Large intestine (tissue), 3 donors: ENCODE data around the gene MERTK. TPM values are rescaled to one million over a fixed set of nuclear protein-coding genes. Genes with fewer than 3 reads are reported as not detected.

Experiments used
- DNase-seq, 2 donors: peaks; one replicate each; pipeline versions ENCODE4 v3.0.0 to v3.0.0-alpha.2; 2013
- H3K27ac ChIP-seq: one replicate; pipeline ENCODE4 v1.5.1; 2013; ENCODE audit warnings: low read length
- H3K27me3 ChIP-seq: 2 replicates; pipeline ENCODE4 v1.6.1; 2013; ENCODE audit warnings: low read length; ENCODE audit not compliant: control insufficient read depth, insufficient read depth
- H3K36me3 ChIP-seq: 2 replicates; pipeline ENCODE4 v1.6.1; 2013; ENCODE audit warnings: low read length; ENCODE audit not compliant: control insufficient read depth, insufficient read depth
- H3K4me1 ChIP-seq: one replicate; pipeline ENCODE4 v1.6.1; 2013; ENCODE audit warnings: low read length; ENCODE audit not compliant: control insufficient read depth, insufficient read depth
- H3K4me3 ChIP-seq: one replicate; pipeline ENCODE4 v1.5.1; 2013; ENCODE audit warnings: low read length
- H3K9me3 ChIP-seq: one replicate; pipeline ENCODE4 v1.6.1; 2013; ENCODE audit warnings: mild to moderate bottlenecking, low read depth, low read length, moderate library complexity; ENCODE audit not compliant: control insufficient read depth
- WGBS: methylation state at CpG from one replicate; pipeline ENCODE4 v1.1.5; 2013; ENCODE audit warnings: low lambda C conversion rate; ENCODE audit not compliant: insufficient coverage; 5-methylcytosine and 5-hydroxymethylcytosine counted together
- polyA plus RNA-seq: library from polyadenylated mRNA; unstranded; fragments of 120-200 nt; gene quantifications from one replicate; pipeline ENCODE4 v1.2.1, GENCODE V29; 2013

Gene MERTK
- polyA plus RNA-seq, 1 donor = 8.7 TPM

DNA sequence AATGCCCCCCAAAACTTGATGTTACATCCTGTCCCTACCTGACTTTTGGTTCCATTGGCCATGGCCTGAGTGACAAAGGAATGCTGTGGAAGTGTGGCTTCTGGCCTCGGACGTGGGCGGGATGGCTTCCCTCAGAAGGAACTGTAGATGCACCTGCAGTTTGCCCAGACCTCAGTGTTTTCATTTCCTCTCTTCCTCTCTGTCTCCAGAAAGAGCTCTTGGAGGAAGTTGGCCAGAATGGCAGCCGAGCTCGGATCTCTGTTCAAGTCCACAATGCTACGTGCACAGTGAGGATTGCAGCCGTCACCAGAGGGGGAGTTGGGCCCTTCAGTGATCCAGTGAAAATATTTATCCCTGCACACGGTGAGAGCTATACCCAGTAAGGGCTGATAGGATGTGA, 95.6 kb downstream of the MERTK start:
- Histone ChIP-seq H3K4me3 (no peak overlapping the region), H3K27me3 (no peaks in the 10 kb centered on the region), H3K4me1 (peaks cover 14% of the 10 kb centered on the region), H3K27ac (no peak overlapping the region), H3K9me3 (no peaks in the 10 kb centered on the region), H3K36me3 (peaks cover 12% of the 10 kb centered on the region)
- no CpG with 5 or more reads among the region's 8 CpGs for WGBS
- no peak for DNase-seq

DNA sequence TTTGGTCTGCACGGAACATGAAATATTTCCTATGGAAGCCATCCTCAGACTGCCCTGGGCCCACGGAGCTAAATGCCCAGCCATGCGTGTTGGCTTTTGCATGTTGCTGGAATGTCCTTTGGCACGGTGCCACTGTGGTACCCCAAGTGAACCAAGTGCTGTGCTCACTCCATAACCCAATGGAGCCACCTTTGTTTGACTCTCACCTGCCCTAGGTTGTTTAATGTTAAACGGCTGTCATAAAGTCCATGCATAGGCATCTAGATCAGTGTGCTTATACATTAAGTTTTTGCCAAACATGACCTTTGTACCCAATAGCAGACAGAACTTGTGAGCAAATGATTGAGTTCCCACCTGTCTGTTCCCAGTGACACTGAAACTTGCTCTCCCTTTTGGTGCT, 96.7 kb downstream of the MERTK start:
- Histone ChIP-seq H3K4me3 (no peak overlapping the region), H3K27me3 (no peaks in the 10 kb centered on the region), H3K27ac (peak overlapping the region; percentile 54), H3K36me3 (peaks cover 17% of the 10 kb centered on the region), H3K4me1 (peaks cover 14% of the 10 kb centered on the region), H3K9me3 (no peaks in the 10 kb centered on the region)
- peak; percentile 68 to 89 for DNase-seq
- no CpG with 5 or more reads among the region's 5 CpGs for WGBS

DNA sequence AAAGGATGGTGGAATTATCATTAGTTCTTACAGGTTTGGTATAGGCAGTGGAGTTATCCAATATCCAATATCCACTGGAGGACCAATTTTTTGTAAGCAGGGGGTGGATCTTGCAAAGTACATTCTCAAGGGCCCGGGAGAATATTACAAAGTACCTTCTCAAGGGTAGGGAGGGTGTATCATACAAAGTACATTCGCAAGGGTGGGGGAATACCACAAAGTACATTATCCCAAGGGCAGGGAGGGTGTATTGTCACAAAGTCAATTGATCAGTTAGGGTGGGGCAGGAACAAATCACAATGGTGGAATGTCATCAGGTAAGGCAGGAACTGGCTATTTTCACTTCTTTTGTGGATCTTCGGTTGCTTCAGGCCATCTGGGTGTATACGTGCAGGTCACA, 101.4 kb downstream of the MERTK start:
- Histone ChIP-seq H3K4me1 (peaks cover 11% of the 10 kb centered on the region), H3K9me3 (no peaks in the 10 kb centered on the region), H3K27ac (no peak overlapping the region), H3K36me3 (peaks cover 23% of the 10 kb centered on the region), H3K4me3 (no peak overlapping the region), H3K27me3 (no peaks in the 10 kb centered on the region)
- no CpG with 5 or more reads among the region's 4 CpGs for WGBS
- no peak for DNase-seq

DNA sequence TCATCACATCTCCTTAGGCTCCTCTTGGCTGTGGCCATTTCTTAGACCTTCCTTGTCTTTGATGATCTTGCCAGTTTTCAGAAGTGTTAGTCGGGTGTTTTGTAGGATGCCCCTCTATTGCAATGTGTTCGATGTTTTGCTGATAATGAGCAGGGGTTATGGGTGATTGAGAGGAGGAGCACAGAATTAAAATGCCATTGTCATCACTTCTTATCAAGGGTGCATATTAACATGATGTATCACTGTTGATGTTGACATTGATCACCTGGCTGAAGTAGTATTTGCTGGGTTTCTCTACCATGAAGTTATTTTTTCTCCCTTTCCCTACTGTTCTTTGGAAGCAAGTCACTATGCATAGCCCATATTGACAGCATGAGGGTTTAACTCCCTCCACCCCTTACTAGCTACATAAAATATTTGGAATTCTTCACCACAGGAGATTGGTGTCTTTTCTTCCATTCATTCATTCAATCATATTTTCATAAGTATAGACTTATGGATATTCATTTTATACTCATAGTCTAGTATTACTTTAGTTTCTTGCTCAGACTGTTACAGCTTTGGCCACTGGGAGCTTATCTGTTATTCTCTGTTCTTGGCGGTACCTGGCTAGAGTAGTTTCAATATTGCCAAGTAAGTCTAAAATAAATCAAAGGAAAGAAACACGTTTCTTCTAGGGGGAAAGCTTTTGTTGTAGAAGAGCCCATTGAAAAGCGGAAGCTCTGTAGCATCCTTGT, 102.2 kb downstream of the MERTK start:
- no peak overlapping the region for H3K27ac ChIP-seq
- no peaks in the 10 kb centered on the region for H3K27me3 ChIP-seq
- no peak overlapping the region for H3K4me3 ChIP-seq
- H3K36me3 ChIP-seq = peaks cover 23% of the 10 kb centered on the region
- 80% methylated on average over 2 of the region's 5 CpGs for WGBS
- peaks cover 4% of the 10 kb centered on the region for H3K4me1 ChIP-seq
- DNase-seq = no peak
- H3K9me3 ChIP-seq = no peaks in the 10 kb centered on the region

DNA sequence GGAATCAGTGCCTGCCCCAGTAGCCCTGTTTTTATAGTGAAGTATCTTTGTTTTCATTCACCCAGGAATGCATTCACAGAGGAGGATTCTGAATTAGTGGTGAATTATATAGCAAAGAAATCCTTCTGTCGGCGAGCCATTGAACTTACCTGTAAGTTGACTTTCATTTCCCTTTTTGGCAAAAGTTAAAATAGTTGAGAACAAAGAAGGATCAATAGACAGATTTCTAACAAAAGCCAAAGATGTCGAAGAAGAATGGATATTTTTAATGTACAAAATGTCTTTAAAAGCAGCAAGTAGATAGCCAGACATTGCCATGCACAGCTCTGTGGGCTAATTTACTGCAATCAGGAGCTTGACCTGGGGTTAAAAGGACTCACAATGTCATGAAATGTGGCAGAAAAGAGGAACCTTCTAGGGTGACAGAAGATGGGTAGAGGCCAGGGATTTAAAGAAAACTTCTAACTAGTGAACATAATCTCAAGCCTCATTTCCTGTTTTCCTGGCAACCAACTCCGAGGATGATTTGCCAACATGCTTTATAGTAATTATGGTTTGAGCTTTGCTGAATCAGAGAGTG, 102.8 kb downstream of the MERTK start:
- Histone ChIP-seq H3K27me3 (no peaks in the 10 kb centered on the region), H3K36me3 (peaks cover 23% of the 10 kb centered on the region), H3K27ac (no peak overlapping the region), H3K4me3 (no peak overlapping the region), H3K9me3 (no peaks in the 10 kb centered on the region), H3K4me1 (no peaks in the 10 kb centered on the region)
- no peak for DNase-seq
- WGBS = 60% methylated on average over 1 of the region's 4 CpGs

DNA sequence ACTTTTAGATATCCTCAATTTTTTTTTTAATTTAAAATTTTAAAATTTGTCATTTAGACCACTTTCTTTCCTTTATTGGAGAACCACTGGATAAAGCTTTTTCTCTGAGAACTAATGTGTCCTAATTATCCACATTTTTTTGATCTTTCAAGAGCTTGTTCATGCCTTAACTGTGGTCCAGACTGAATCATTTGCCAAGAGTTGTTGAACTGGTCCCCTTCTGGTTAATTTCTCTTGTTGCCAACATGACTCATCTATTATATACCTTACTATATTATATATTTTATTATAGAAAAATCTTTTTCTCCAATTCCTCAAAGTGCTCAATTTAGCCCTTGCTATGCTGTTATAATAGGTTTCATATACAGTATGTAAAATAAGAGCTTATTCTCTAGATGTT, 103.5 kb downstream of the MERTK start:
- Histone ChIP-seq H3K4me3 (no peak overlapping the region), H3K4me1 (no peaks in the 10 kb centered on the region), H3K27me3 (no peaks in the 10 kb centered on the region), H3K27ac (no peak overlapping the region), H3K9me3 (no peaks in the 10 kb centered on the region), H3K36me3 (peaks cover 23% of the 10 kb centered on the region)
- DNase-seq = no peak

DNA sequence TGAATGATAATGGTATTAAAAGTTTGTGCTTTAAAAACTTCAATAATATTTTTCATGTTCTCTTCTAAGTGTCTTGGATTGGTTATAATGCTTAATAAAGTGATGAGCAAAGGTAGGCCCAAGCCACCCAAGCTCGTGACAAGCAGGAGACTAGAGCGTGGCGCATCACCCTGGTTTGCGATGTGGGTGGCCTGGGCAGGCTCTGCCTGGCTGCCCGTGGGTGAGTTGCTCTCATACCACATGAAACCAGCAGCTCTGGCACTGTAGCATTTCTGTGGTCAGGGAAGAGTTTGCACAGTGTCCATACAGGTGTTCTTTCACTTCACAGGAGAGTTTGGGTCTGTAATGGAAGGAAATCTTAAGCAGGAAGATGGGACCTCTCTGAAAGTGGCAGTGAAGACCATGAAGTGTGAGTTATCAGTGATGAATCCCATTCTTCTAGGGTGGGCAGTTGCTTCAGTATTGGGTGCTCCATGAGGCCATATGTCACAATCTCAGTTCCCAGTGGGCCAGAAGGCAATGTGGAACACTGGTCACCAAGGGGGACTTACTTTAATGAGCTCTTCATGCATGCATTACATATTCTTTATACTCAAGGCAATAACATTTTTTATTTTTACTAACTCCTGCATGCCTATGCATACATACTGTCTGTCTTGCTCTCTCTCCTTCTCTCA, 105.3 kb downstream of the MERTK start:
- H3K4me3 ChIP-seq = no peak overlapping the region
- no peak overlapping the region for H3K27ac ChIP-seq
- no peak for DNase-seq
- H3K9me3 ChIP-seq = no peaks in the 10 kb centered on the region
- peaks cover 15% of the 10 kb centered on the region for H3K36me3 ChIP-seq
- no CpG with 5 or more reads among the region's 5 CpGs for WGBS
- H3K4me1 ChIP-seq = no peaks in the 10 kb centered on the region
- H3K27me3 ChIP-seq = no peaks in the 10 kb centered on the region

DNA sequence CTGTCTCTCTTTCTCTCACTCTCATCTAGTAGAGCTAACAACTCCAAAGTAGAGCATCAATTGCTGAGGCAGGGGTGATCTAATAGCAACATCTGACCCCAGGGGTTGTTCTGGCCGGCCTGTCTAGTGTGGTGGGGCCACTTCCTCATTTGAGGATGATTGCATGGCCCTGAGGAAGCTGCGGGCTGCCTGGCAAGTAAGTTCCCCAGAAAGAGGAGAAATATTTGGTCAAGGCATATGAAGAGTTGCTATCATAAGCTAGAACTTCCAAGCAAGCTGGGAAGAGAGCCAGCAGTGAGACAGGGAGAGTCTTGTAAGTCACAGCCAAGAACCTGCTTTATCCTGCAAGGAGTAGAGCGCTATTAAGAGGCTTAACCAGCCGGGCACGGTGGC, 105.8 kb downstream of the MERTK start:
- no peak for DNase-seq
- no peaks in the 10 kb centered on the region for H3K9me3 ChIP-seq
- no peak overlapping the region for H3K4me3 ChIP-seq
- H3K27me3 ChIP-seq = no peaks in the 10 kb centered on the region
- H3K4me1 ChIP-seq = no peaks in the 10 kb centered on the region
- WGBS = no CpG with 5 or more reads among the region's 5 CpGs
- no peak overlapping the region for H3K27ac ChIP-seq
- H3K36me3 ChIP-seq = peaks cover 14% of the 10 kb centered on the region

DNA sequence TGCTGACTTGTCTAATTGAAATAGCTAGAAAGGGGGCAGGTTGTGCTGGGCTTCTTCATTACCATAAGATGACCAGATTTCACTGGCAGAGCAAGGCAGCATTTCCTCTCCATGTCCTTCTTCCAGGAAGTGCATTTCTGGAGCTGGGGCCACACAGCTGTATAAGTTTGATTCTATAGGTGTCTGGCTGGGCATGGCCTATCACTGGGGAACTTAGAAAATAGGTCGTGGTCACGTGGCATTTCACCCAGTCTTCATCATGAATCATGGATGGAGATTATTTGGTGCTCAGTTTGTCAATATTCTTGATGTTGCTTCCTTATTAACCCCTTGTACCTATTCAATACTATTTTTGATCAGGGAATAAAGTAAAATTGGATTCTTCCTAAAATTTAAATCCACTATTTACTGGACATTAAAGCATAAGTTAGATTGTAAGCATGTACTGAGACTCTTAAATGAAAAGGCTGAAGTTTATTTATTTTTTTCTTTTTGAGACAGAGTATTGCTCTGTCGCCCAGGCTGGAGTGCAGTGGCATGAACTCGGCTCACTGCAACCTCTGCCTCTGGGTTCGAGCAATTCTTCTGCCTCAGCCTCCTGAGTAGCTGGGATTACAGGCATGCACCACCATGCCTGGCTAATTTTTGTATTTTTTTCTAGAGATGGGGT, 107.1 kb downstream of the MERTK start:
- WGBS = 92% methylated on average over 2 of the region's 5 CpGs
- DNase-seq = no peak
- Histone ChIP-seq H3K4me1 (peaks cover 2% of the 10 kb centered on the region), H3K27ac (no peak overlapping the region), H3K27me3 (no peaks in the 10 kb centered on the region), H3K4me3 (no peak overlapping the region), H3K9me3 (no peaks in the 10 kb centered on the region), H3K36me3 (peaks cover 14% of the 10 kb centered on the region)

DNA sequence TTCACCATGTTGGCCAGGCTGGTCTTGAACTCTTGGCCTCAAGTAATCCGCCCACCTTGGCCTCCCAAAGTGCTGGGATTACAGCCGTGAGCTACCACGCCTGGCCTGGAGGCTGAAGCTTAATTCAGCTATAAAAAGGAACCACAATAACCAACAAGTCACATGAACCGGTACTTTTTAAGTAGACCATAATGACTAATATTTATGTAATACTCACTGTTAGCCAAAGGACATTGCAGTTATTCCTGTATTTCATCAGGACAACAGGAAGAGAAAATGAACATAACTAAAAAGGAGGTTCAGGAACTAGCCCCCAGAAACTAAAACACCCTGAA, 107.6 kb downstream of the MERTK start:
- 60% methylated on average over 1 of the region's 4 CpGs for WGBS
- Histone ChIP-seq H3K27ac (no peak overlapping the region), H3K27me3 (no peaks in the 10 kb centered on the region), H3K4me3 (no peak overlapping the region), H3K4me1 (peaks cover 3% of the 10 kb centered on the region), H3K9me3 (no peaks in the 10 kb centered on the region), H3K36me3 (peaks cover 14% of the 10 kb centered on the region)
- DNase-seq = no peak
